Activated CD8-positive, alpha-beta T cell treated with anti-CD3 and anti-CD28 coated beads for 36 hours (primary cell): ENCODE results near the gene MPHOSPH9. TPM values are rescaled to one million over a fixed set of nuclear protein-coding genes. Genes with fewer than 3 reads are reported as not detected.

Experiments
- ATAC-seq: fragments of 200-7000 bp; cut with Tn5 transposase; one replicate; pipeline ENCODE4 v1.10.0; 2021; ENCODE audit warnings: mild to moderate bottlenecking, moderate library complexity
- CTCF ChIA-PET: fragments of 350-600 bp; sonication (Branson Sonifier 250); formaldehyde crosslinking; loops from one replicate; lab custom pipeline; 2021; ENCODE audit warnings: antibody characterized with exemption; lab: Charles Lee
- POLR2A ChIA-PET: fragments of 350-600 bp; sonication (Branson Sonifier 250); formaldehyde crosslinking; loops from one replicate; lab custom pipeline; 2021; ENCODE audit warnings: antibody characterized with exemption; lab: Charles Lee
- DNase-seq: peaks from one replicate; pipeline ENCODE4 v3.0.0-alpha.2; 2020
- H3K27ac Mint-ChIP-seq: one replicate; pipeline ENCODE4 v1.8.0; 2021; ENCODE audit warnings: mild to moderate bottlenecking, mixed read lengths
- H3K27me3 Mint-ChIP-seq: one replicate; pipeline ENCODE4 v1.8.0; 2021; ENCODE audit warnings: mixed read lengths
- H3K36me3 Mint-ChIP-seq: one replicate; pipeline ENCODE4 v1.8.0; 2021; ENCODE audit warnings: low read depth, mixed read lengths
- H3K4me1 Mint-ChIP-seq: one replicate; pipeline ENCODE4 v1.8.0; 2021; ENCODE audit warnings: low read depth, mixed read lengths
- H3K4me3 Mint-ChIP-seq: one replicate; pipeline ENCODE4 v1.8.0; 2021; ENCODE audit warnings: mild to moderate bottlenecking, moderate library complexity, mixed read lengths
- H3K9me3 Mint-ChIP-seq: one replicate; pipeline ENCODE4 v1.8.0; 2021; ENCODE audit warnings: mixed read lengths
- CTCF ChIP-seq: fragments of 200-600 bp; IDR thresholded peaks from one replicate; pipeline ENCODE4 v1.8.0; 2022; ENCODE audit warnings: antibody characterized with exemption, mild to moderate bottlenecking
- intact Hi-C: fragments of 100-400 bp; cut with micrococcal nuclease; formaldehyde crosslinking; loops from one replicate; pipeline ENCODE4 v1.10.0; 2022
- total RNA-seq, 2 experiments: library from RNA; stranded (reverse); gene quantifications; one replicate each; pipeline ENCODE4 v1.2.3, GENCODE V29; 2021

The MPHOSPH9 gene
- total RNA-seq, 2 experiments from 2014 or later = 96.9 to 101 TPM

- ChIA-PET POLR2A (interaction anchor here (1.8 kb wide), 1 partner anchor 10 kb away, joined by 6 read pairs; no protein-coding TSS in a partner anchor), CTCF (interaction anchor here (1.0 kb wide), 1 partner anchor 31 kb away, joined by 3 read pairs; no protein-coding TSS in a partner anchor)
- H3K9me3 Mint-ChIP-seq = no peaks in the 10 kb centered on the region
- no peaks in the 10 kb centered on the region for H3K27me3 Mint-ChIP-seq
- no peak overlapping the region for H3K4me3 Mint-ChIP-seq
- peaks cover 35% of the 10 kb centered on the region for H3K4me1 Mint-ChIP-seq
- no peak for ATAC-seq
- peaks cover 3% of the 10 kb centered on the region for H3K36me3 Mint-ChIP-seq
- H3K27ac Mint-ChIP-seq = no peak overlapping the region
- no peak for DNase-seq
- intact Hi-C loops = no loop called here
- no peak for TF ChIP-seq CTCF
Observed at GRCh38 chr12:123141615-123142517, 91.1 kb downstream of the MPHOSPH9 start.

DNA sequence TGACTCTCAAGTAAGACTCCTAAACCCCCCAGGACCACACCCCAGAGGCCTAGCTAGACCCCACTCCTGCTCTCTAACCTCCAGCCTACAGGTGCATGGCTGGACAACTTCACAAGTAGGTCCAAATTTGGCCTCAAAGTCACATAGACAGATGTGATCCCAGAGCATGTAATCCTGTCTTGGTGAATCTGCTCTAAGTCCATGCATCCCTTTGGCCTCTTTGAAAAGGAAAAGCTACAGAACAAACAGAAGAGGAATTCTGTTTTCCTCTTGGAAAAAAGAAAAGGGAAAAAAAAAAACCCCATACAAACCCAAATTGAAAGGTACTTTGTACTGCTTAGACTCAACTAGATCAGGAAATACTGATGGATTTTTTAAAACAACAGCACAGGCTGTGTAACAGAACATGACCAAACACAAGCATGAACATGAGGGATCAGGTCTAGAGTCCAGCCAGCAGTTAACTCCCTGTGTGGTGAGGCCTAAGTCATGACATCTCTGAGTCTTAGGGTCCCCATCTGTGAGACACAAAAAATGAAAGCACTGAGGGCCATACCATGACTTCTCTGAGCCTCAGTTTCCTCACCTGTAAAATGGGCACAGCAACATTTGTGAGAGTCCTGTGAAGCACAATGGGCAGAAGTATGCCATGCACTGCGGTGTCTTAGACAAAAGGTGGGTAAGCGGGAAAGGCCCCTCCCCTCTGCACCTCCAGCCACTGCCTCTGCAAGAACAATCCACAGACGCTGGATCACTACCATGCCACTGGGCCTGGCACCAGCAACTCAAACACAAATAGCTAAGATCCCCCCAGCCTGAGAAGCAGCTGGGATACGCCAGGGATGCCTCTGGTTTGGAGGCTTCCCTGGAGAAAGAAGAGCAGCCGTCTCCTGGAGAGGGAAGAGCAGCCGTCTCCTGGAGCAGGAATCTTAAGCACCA is 92.0 kb downstream of the MPHOSPH9 start:
- ChIA-PET POLR2A (interaction anchor here (0.7 to 1.8 kb wide), 2 partner anchors 9 to 10 kb away, joined by 3 to 6 read pairs; partner anchors contain the start of gene PITPNM2), CTCF (interaction anchor here (1.0 kb wide), 1 partner anchor 30 kb away, joined by 3 read pairs; no protein-coding TSS in a partner anchor)
- Mint-ChIP-seq H3K36me3 (peaks cover 5% of the 10 kb centered on the region), H3K27ac (no peak overlapping the region), H3K4me1 (peaks cover 35% of the 10 kb centered on the region), H3K4me3 (no peak overlapping the region), H3K9me3 (no peaks in the 10 kb centered on the region), H3K27me3 (no peaks in the 10 kb centered on the region)
- no peak for DNase-seq
- ATAC-seq = no peak
- TF ChIP-seq CTCF = no peak
- intact Hi-C loops = no loop called here

DNA sequence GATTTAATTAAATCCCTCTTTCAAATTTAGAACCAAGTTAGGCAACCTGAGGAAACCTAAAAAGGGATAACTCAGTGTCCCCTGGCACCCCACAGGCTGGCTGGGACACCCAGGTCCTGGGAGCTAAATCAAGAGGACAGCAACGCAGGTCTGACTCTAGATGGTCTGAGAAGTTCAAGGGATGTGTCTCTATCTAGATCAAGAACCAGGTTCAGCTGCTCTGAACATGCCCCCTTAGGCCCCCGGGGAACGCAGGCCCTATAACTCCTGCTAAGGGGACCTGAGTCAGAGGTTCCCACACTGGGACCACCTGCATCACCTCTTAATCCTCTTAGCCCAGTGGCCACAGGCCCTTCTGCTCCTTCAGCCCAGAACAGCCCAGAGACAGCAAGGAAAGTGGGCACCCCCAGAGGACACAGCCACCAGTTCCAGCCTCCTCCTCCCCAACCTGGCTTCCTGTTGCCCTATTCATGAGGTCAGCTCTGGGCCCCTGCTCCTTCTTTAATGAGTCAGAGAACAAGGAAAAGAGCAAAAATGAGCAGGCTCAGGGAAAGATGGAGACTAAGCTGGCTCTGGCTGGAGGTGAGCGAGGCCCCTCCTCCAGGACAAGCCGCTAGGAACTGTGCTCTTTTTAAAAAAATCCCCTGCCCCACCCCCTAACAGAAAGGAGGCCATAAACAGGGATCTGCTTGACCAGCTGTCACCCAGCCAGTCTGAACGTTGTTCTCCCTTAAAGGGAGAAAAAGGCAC is 92.8 kb downstream of the MPHOSPH9 start:
- H3K27ac Mint-ChIP-seq = peak overlapping the region; percentile 40
- H3K36me3 Mint-ChIP-seq = peaks cover 5% of the 10 kb centered on the region
- ATAC-seq = peak; percentile 49
- no peak overlapping the region for H3K4me3 Mint-ChIP-seq
- no peaks in the 10 kb centered on the region for H3K27me3 Mint-ChIP-seq
- TF ChIP-seq CTCF = no peak
- H3K4me1 Mint-ChIP-seq = peaks cover 35% of the 10 kb centered on the region
- no peaks in the 10 kb centered on the region for H3K9me3 Mint-ChIP-seq
- no peak for DNase-seq
- POLR2A ChIA-PET = no interaction called here
- intact Hi-C loops = no loop called here
- CTCF ChIA-PET = interaction anchor here (0.7 kb wide), 1 partner anchor 71 kb away, joined by 3 read pairs; no protein-coding TSS in a partner anchor

DNA sequence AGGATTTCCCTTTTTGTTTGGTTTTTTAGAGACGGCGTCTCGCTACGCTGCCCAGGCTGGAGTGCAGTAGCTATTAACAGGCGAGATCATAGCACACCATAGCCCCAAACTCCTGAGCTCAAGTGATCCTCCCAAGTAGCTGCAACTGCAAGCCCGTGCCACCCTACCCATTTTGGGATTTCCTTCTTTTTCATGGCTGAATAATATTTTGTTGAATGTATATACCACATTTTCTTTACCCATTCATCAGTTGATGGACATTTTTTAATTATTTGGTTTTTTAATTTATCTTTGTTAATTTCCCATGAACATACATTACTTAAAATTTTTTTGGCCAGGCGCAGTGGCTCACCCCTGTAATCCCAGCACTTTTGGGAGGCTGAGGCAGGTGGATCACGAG is 97.3 kb downstream of the MPHOSPH9 start:
- H3K9me3 Mint-ChIP-seq = no peaks in the 10 kb centered on the region
- no peak overlapping the region for H3K4me3 Mint-ChIP-seq
- ATAC-seq (no peak), DNase-seq (no peak)
- TF ChIP-seq CTCF = no peak
- H3K27ac Mint-ChIP-seq = no peak overlapping the region
- H3K4me1 Mint-ChIP-seq = peaks cover 42% of the 10 kb centered on the region
- no peaks in the 10 kb centered on the region for H3K27me3 Mint-ChIP-seq
- intact Hi-C loops = no loop called here
- POLR2A ChIA-PET = interaction anchor here (1.3 kb wide), 1 partner anchor 16 kb away, joined by 3 read pairs; no protein-coding TSS in a partner anchor
- CTCF ChIA-PET = interaction anchor here (1.0 to 1.4 kb wide), 2 partner anchors 61 to 92 kb away, joined by 3 read pairs; no protein-coding TSS in a partner anchor
- H3K36me3 Mint-ChIP-seq = peaks cover 5% of the 10 kb centered on the region
